A673 (cell line): ENCODE data around the gene KCNA3. TPM values are rescaled to one million over a fixed set of nuclear protein-coding genes. Genes with fewer than 3 reads are reported as not detected.

Experiments
- BruUV-seq: library from RNA; stranded (reverse); fragments of 400-500 nt; replicated peaks from 2 replicates; lab custom pipeline; 2021; lab: Mats Ljungman, UMichigan
- CTCF ChIA-PET: fragments of 300-600 bp; sonication (Branson Sonifier 250); formaldehyde crosslinking; loops from one replicate; lab custom pipeline; 2022; ENCODE audit warnings: antibody characterized with exemption; lab: Charles Lee
- POLR2A ChIA-PET: fragments of 300-600 bp; sonication (Branson Sonifier 250); formaldehyde crosslinking; loops from one replicate; lab custom pipeline; 2022; ENCODE audit warnings: antibody characterized with exemption; ENCODE audit not compliant: low non-redundant PET; lab: Charles Lee
- DNase-seq: peaks from one replicate; pipeline ENCODE4 v3.0.0-alpha.2; 2015; ENCODE audit warnings: low spot score
- H3K27ac ChIP-seq: fragments of 200-600 bp; sonication (generic); 2 replicates; pipeline ENCODE4 v1.5.1; 2016; ENCODE audit warnings: mixed run types, low read depth, mild to moderate bottlenecking, mixed read lengths, antibody characterized with exemption, low read length; ENCODE audit not compliant: poor library complexity, severe bottlenecking
- H3K27me3 ChIP-seq: fragments of 200-600 bp; sonication (generic); replicated peaks from 2 replicates; pipeline ENCODE4 v1.6.1; 2017; ENCODE audit warnings: mixed run types, low read depth, mild to moderate bottlenecking, mixed read lengths, antibody characterized with exemption, low read length; ENCODE audit not compliant: insufficient read depth, poor library complexity
- H3K36me3 ChIP-seq: fragments of 200-600 bp; sonication (generic); 2 replicates; pipeline ENCODE4 v1.6.1; 2016; ENCODE audit warnings: mixed run types, mild to moderate bottlenecking, mixed read lengths, antibody characterized with exemption, low read length; ENCODE audit not compliant: insufficient read depth, poor library complexity, severe bottlenecking
- H3K4me1 ChIP-seq: fragments of 200-600 bp; sonication (generic); 2 replicates; pipeline ENCODE4 v1.6.1; 2017; ENCODE audit warnings: mixed run types, mild to moderate bottlenecking, mixed read lengths, antibody characterized with exemption, low read length; ENCODE audit not compliant: insufficient read depth, poor library complexity, severe bottlenecking
- H3K4me3 ChIP-seq: fragments of 200-600 bp; sonication (generic); 2 replicates; pipeline ENCODE4 v1.5.1; 2016; ENCODE audit warnings: low read depth, mixed run types, mild to moderate bottlenecking, mixed read lengths, low read length; ENCODE audit not compliant: poor library complexity, severe bottlenecking
- H3K9me3 ChIP-seq: fragments of 200-600 bp; sonication (generic); 2 replicates; pipeline ENCODE4 v1.6.1; 2016; ENCODE audit warnings: mixed run types, low read depth, mild to moderate bottlenecking, mixed read lengths, antibody characterized with exemption, low read length; ENCODE audit not compliant: poor library complexity, severe bottlenecking
- CTCF ChIP-seq: fragments of 300-800, 200-600 bp; sonication (generic); conservative IDR thresholded peaks from 2 replicates; pipeline ENCODE4 v1.5.1; 2017; ENCODE audit warnings: low read depth, mild to moderate bottlenecking, antibody characterized with exemption, low read length, moderate library complexity, mixed read lengths
- EZH2 ChIP-seq: fragments of 200-600 bp; sonication (generic); IDR thresholded peaks from 2 replicates; pipeline ENCODE4 v1.6.1; 2017; ENCODE audit warnings: borderline replicate concordance, low read depth, mild to moderate bottlenecking, mixed read lengths, antibody characterized with exemption, low read length; ENCODE audit not compliant: poor library complexity, severe bottlenecking
- intact Hi-C: fragments of 100-400 bp; cut with micrococcal nuclease; formaldehyde crosslinking; loops from one replicate; pipeline ENCODE4 v1.10.0; 2022; ENCODE audit not compliant: unreplicated experiment
- total RNA-seq: library from RNA; stranded (reverse); gene quantifications from 2 replicates; pipeline ENCODE4 v1.2.3, GENCODE V29; 2021

Gene KCNA3
- total RNA-seq, 1 experiment from 2014 or later: 0.43 TPM

DNA sequence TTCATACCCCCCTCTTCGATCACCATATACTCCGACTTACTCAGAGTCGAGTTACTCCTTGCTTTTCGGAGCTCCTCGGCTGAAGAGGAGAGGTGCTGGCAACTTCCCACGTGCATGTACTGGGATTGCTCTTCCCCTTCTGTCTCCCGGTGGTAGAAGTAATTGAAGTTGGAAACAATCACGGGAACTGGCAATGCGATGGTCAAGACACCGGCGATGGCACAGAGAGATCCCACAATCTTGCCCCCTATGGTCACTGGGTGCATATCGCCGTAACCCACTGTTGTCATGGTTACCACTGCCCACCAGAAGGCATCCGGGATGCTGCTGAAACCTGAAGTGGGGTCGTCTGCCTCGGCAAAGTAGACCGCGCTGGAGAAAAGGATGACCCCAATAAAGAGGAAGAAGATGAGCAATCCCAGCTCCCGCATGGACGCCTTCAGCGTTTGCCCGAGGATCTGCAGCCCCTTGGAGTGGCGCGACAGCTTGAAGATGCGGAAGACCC is 1.5 kb downstream of the KCNA3 start:
- CTCF ChIA-PET: no interaction called here
- no peak overlapping the region for H3K4me3 ChIP-seq
- intact Hi-C loops: no loop called here

GRCh38 chr1:110672753-110673108 is 2.0 kb downstream of the KCNA3 start:
- peaks cover 85% of the 10 kb centered on the region for H3K27me3 ChIP-seq

More for the DNA sequence above, 1.5 kb downstream of the KCNA3 start:
- DNase-seq: no peak
- H3K36me3 ChIP-seq: no peaks in the 10 kb centered on the region
- no peak overlapping the region for H3K27ac ChIP-seq
- no TSS peak for BruUV-seq
- no peak for TF ChIP-seq EZH2
- POLR2A ChIA-PET: no interaction called here
- no peaks in the 10 kb centered on the region for H3K4me1 ChIP-seq
- H3K9me3 ChIP-seq: no peaks in the 10 kb centered on the region
- H3K27me3 ChIP-seq: peaks cover 85% of the 10 kb centered on the region

DNA sequence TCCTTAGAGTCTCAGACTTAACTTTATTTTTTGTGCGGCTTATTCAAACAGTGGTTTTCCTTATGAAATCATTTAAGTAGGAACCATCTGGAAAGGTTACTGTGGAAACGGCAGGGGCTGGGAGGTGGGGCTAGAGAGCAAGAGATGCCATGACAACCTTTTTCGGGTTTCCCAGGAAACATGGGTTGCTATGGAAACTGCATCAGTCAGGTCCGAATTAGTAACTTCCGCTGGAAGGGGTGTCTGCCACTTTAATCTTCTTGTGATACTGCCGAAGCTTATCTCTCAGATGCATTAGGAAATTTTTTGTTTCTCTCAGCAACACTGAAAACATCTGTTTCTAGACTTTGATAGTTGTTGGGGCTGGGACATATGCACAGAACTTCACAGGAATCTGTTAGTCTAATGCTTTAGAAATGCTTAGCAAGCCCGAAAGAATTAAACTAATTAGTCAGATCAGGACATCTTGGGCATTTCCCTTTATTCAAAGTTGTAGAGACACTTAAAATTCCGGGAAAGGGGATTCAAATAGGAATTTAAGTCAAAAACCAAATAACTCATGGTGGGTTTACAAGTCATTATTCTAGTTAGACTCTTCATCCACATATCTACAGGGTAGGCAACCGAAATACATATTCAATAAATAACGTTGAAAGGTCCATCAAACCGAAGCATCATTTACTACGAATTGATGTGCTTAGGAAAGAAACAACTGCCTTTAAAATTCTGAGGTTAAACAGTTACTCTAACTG is 2.6 kb downstream of the KCNA3 start:
- Histone ChIP-seq H3K9me3 (no peaks in the 10 kb centered on the region), H3K4me3 (no peak overlapping the region), H3K36me3 (no peaks in the 10 kb centered on the region), H3K4me1 (no peaks in the 10 kb centered on the region), H3K27ac (no peak overlapping the region), H3K27me3 (peaks cover 88% of the 10 kb centered on the region)
- peak; percentile 39 for DNase-seq
- no peak for TF ChIP-seq EZH2
- no peak for TF ChIP-seq CTCF
- ChIA-PET CTCF (no interaction called here), POLR2A (no interaction called here)
- no TSS peak for BruUV-seq
- intact Hi-C loops: no loop called here

More at GRCh38 chr1:110672753-110673108, 2.0 kb downstream of the KCNA3 start:
- Histone ChIP-seq H3K36me3 (no peaks in the 10 kb centered on the region), H3K9me3 (no peaks in the 10 kb centered on the region), H3K4me3 (no peak overlapping the region), H3K27ac (no peak overlapping the region), H3K4me1 (no peaks in the 10 kb centered on the region)
- no TSS peak for BruUV-seq
- ChIA-PET CTCF (no interaction called here), POLR2A (no interaction called here)
- intact Hi-C loops: no loop called here
- DNase-seq: no peak
- no peak for TF ChIP-seq CTCF
- no peak for TF ChIP-seq EZH2
